ENCODE results near the gene CUL5. TPM values are rescaled to one million over a fixed set of nuclear protein-coding genes. Genes with fewer than 3 reads are reported as not detected.

CUL5 gene
- polyA plus RNA-seq (2011; rRNA removed) (17.1 and 26.0 TPM in 2 replicates), polyA minus RNA-seq (2011; rRNA and poly(A)+ RNA removed) (38.0 and 40.9 TPM in 2 replicates)

DNA sequence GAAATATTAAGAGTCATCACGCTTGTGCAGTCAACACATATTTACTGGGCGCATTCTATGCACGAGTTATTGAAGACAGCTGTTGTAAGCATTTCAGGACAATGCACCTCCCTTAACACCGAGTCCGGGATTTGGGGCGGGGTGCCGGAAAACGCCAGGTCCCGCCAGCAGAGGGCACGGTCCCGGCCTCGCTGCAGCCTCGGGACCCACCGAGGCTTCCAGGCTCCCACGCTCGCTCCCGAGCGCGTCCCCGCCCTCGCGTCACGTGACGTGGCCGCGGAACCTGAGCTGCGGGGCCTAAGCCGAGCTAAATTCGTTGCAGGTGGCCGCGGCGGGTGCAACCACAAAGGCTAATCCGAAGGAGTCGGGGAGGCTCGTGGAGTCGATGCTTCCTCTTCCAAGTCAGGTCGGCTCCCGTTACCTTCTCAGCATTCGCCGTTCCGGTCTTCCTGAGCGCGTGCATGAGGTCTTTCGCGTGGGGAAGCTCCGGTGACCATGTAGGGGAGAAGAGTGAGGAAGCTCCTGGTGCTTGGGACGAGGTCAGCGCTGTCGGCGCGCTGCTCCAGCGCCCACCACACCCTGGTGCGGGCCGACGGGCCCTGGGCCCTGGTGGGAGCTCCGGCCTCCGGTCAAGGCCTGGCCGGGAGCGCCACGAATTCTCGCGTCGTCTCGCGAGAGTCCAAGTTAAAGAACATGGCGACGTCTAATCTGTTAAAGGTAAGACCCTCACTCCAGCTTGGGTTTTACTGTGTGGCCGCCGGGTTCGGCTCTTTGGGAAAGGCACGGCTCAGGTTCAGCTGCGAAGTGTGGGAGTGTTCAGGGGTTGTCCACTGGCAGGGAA is at the start of gene CUL5:
CUL5 (plus strand) TSS at position 243 of the 841 bp plus-strand sequence; CDS start at position 694, 451 bp downstream.
- H3K4me3 ChIP-seq (ENCODE audit: low read depth, low read length), result peak within 1 kb of the TSS; percentile 100
- H3K27ac ChIP-seq (ENCODE audit: low read depth, low read length), result peak within 1 kb of the TSS; percentile 97
- no peaks in the 10 kb centered on the region for H3K27me3 ChIP-seq (ENCODE audit: control insufficient read depth, insufficient read depth, low read length)
- peak; percentile 90 for TF ChIP-seq CTCF (IDR thresholded peaks at IDR 0.05; ENCODE audit: low read depth, low read length)
- ChIA-PET CTCF (interaction anchor here (0.5 to 2.2 kb wide), 37 partner anchors 9 to 645 kb away, joined by 3 to 18 read pairs (median 5); no protein-coding TSS in a partner anchor), POLR2A (interaction anchor here (0.8 to 1.5 kb wide), 5 partner anchors 10 to 214 kb away, joined by 3 to 10 read pairs (median 4); partner anchors contain the start of genes ATM and NPAT)
- peaks cover 2% of the 10 kb centered on the region; the same call in 1 of the 2 replicates for H3K9me3 ChIP-seq (ENCODE audit: control insufficient read depth, insufficient read depth, low read length)
- DNase-seq (ENCODE audit: low read depth, low spot score), result peak; percentile 83

GRCh38 chr11:107961480-107961879 is 47.2 kb upstream of the CUL5 start:
- CTCF ChIA-PET, result no interaction called here
- no peaks in the 10 kb centered on the region for H3K27me3 ChIP-seq (ENCODE audit: control insufficient read depth, insufficient read depth, low read length)
- no peaks in the 10 kb centered on the region for H3K9me3 ChIP-seq (ENCODE audit: control insufficient read depth, insufficient read depth, low read length)
- H3K27ac ChIP-seq (ENCODE audit: low read depth, low read length), result no peak overlapping the region
- no peak for DNase-seq (ENCODE audit: low read depth, low spot score)
- TF ChIP-seq CTCF (IDR thresholded peaks at IDR 0.05; ENCODE audit: low read depth, low read length), result no peak
- H3K4me3 ChIP-seq (ENCODE audit: low read depth, low read length), result no peak overlapping the region
- POLR2A ChIA-PET, result no interaction called here

GRCh38 chr11:107962181-107962580 is 46.5 kb upstream of the CUL5 start:
- Histone ChIP-seq H3K27me3 (ENCODE audit: control insufficient read depth, insufficient read depth, low read length) (no peaks in the 10 kb centered on the region), H3K9me3 (ENCODE audit: control insufficient read depth, insufficient read depth, low read length) (no peaks in the 10 kb centered on the region), H3K27ac (ENCODE audit: low read depth, low read length) (no peak overlapping the region), H3K4me3 (ENCODE audit: low read depth, low read length) (no peak overlapping the region)
- no peak for TF ChIP-seq CTCF (IDR thresholded peaks at IDR 0.05; ENCODE audit: low read depth, low read length)
- ChIA-PET CTCF (no interaction called here), POLR2A (no interaction called here)
- no peak for DNase-seq (ENCODE audit: low read depth, low spot score)

DNA sequence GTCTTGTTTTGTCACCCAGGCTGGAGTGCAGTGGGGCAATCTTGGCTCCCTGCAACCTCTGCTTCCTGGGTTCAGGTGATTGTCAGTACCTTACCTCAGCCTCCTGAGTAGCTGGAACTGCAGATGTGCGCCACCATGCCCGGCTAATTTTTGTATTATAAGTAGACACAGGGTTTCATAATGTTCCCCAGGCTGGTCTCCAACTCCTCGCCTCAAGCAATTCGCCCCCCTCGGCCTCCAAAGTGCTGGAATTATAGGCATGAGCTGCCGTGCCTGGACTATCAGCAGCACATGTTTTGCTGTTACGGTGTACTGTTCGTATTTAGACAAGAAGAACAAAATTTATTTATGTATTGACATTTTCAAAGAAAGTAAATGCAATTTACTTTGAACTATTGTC is 45.6 kb upstream of the CUL5 start:
- DNase-seq (ENCODE audit: low read depth, low spot score), result no peak
- no peak for TF ChIP-seq CTCF (IDR thresholded peaks at IDR 0.05; ENCODE audit: low read depth, low read length)
- Histone ChIP-seq H3K9me3 (ENCODE audit: control insufficient read depth, insufficient read depth, low read length) (no peaks in the 10 kb centered on the region), H3K27me3 (ENCODE audit: control insufficient read depth, insufficient read depth, low read length) (no peaks in the 10 kb centered on the region), H3K27ac (ENCODE audit: low read depth, low read length) (no peak overlapping the region), H3K4me3 (ENCODE audit: low read depth, low read length) (no peak overlapping the region)
- ChIA-PET POLR2A (no interaction called here), CTCF (no interaction called here)

GRCh38 chr11:107969219-107969618 is 39.5 kb upstream of the CUL5 start:
- ChIA-PET CTCF (interaction anchor here (0.6 to 0.7 kb wide), 3 partner anchors 9 to 65 kb away, joined by 3 to 4 read pairs (median 3); no protein-coding TSS in a partner anchor), POLR2A (no interaction called here)
- Histone ChIP-seq H3K27ac (ENCODE audit: low read depth, low read length) (no peak overlapping the region), H3K4me3 (ENCODE audit: low read depth, low read length) (no peak overlapping the region), H3K27me3 (ENCODE audit: control insufficient read depth, insufficient read depth, low read length) (no peaks in the 10 kb centered on the region), H3K9me3 (ENCODE audit: control insufficient read depth, insufficient read depth, low read length) (no peaks in the 10 kb centered on the region)
- no peak for DNase-seq (ENCODE audit: low read depth, low spot score)
- 0 out of 2 replicates have a peak, but pooled peaks have one; percentile 3 for TF ChIP-seq CTCF (IDR thresholded peaks at IDR 0.05; ENCODE audit: low read depth, low read length)

Data from AG04450 (cell line).